Measurements from ENCODE around the gene PYGM.
"Not testable (repeated sequence)": the region's sequence is repeated elsewhere in the genome, so short reads cannot be mapped to it uniquely, and the experiment has no call there.

Gene PYGM

GRCh38 chr11:64714666-64715065, 45.1 kb downstream of the PYGM start:
- no peak for DNase-seq

DNA sequence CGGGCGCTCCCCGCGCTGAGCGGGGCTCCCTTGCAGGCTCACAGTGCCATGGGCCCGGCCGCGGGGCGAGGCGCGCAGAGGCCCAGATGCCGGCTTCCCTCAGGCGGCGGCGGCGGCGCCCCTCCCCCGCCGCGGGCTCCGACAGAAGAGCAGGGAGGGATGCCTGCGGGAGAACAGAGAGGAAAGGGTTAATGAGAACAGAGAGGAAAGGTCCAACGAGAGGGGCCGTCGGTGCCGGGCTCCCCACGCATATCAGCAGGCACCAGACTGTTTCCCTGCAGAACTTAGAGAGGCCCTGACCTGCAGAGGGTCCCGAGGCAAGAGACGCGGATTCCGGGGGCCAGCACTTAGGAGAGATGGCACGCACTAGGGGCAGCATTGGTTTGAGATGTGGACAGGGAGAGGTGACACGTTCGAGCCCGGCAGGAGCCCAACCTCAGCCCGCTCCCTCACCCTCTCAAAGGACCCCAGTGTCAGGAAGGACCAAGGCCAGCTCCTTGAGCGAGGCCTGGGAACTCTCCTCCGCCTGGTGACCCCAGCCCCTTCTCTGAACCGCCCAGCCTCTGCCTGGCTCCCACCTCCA, 45.9 kb downstream of the PYGM start:
- DNase-seq = no peak

DNA sequence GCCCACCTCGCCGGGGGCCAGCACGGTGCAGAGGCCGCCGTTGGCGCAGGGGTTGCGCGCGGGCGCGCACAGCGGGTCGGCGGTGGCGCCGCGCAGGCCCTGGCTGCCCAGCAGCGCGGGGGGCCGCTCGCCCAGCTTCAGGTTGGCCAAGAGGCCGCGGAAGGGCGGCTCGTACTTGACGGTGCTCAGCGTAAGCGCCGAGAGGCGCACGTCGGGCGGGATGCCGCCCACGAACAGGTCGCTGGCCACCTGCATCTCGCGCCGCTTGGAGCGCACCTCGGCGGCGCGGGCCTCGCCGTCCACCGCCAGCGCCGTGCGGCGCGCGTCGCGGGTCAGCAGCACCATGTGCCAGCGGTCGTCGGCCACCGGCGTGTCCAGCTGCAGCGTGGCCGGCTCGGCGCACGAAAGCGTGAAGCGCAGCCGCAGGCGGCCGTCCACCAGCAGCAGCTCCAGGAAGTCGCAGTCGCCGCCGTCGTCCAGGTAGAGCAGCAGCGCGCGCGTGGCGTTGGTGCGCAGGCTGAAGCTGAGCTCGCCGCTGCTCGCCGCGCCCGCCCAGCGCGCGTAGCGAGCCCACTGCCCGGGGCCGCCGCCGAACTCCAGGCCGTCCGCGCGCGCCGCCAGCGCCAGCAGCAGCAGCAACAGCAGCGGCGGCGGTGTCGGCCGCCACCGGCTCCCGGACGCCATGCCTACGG, 46.6 kb downstream of the PYGM start:
- DNase-seq = no peak

- no peak for DNase-seq
These were observed 47.3 kb downstream of the PYGM start for GRCh38 chr11:64712430-64713015.

- no peak for DNase-seq
These were observed 47.8 kb downstream of the PYGM start for GRCh38 chr11:64711956-64712362.

GRCh38 chr11:64711138-64711955, 48.4 kb downstream of the PYGM start:
- DNase-seq = no peak

DNA sequence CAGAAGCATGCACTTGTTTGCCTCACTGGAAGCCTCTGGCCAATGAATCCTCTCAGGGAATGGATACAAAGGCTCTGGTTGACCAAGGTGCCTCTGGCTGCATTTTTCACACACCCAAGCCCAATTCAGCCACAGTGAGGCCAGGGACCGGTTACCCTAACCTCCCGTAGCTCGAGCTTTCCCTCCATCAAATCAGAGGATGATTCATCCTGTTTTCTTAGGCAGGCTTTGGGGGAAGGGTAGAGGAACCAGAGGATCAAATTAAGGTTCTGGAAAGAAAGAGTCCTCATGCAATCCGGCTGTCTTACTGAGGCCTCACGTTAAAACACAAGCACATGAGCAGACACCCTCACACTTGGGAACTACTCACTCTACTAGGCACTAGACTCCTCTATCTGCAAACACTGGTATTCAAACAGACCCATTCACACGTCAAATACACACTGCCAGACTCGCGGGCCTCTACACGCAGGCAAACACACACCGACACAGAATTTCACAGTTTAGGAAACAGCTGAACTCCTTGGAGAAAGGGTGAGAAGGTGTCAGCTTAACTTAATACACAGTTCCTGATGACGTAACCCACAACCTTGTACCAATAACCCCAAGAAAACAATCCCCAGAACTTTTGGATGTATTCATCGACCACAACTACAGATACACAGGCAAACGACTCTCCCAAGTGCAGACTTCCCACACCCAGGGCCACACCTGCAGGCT, 49.2 kb downstream of the PYGM start:
- DNase-seq = no peak

DNA sequence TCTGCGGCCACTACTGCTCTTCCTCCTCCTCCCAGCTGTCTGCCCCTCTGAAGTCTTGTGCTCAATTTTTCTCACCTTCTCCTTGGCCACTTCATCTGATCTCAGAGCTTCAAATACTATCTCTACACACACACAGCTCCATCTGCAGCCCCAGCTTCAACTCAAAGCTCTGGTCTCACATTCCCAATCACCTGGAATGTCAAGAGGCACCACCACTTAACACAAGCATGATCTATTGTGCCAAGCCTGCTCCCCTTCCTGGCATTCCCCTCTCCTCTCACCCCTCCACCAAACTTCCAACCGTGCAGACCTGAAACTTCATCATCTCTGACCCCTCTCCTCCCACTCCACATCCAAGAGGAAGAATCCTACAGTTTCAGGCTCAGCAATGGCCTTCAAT, 54.3 kb downstream of the PYGM start:
- DNase-seq = no peak

DNA sequence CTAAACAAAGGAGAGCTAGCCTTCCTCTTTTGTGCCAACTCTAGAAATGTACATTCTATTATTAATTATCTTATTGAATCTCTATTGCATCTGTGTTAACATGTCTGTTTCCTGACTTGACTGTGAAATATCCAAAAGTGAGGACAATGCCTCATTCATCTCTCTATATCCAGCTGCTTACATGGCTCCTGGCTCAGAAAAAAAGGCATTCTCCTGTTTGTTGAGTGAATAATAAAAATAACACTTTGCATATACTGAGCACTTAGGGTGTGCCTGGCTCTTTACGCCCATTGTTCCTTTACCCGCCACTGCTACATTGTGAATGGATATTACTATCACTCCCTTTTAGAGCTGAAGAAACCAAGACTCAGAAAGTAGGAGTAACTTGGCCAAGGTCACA, 56.7 kb downstream of the PYGM start:
- DNase-seq = no peak

GRCh38 chr11:64701956-64702355, 57.8 kb downstream of the PYGM start:
- not testable (repeated sequence) for DNase-seq

GRCh38 chr11:64698427-64698826, 61.3 kb downstream of the PYGM start:
- DNase-seq = no peak

DNA sequence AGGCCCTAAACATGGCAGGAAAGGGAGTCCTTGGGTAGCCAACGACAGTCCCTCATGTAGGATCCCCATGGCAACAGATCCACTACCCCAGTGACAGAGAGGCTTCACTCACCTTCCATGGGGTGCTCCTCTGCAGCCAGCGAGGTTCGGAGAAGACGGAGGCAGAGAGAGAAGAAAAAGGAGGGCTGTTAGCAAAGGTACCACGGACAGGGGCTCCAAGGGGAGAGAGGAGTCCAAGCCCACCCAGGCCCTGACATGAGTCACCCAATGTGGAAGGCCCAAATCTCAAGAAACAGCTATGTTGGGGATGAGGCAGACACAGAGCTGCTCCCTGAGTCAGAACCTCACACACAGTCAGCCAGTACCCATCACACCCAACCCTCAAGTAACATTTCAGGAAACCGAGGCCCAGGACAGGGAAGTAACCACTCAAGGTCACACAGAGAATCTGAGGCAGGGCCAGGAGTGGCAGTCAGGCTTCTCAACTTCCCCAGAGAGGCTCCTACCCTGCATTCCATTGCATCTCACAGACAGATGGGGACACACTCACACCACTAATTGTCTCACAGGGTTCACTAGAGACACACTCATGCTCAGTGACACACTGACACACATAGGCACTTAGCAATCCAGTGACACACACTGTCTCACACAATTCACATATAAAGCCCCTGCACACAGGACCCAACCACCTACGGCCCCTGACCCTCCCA, 62.0 kb downstream of the PYGM start:
- DNase-seq = no peak
